Muscle layer of colon (tissue), 2 donors: ENCODE measurements around the gene FOXP4.

ENCODE experiments used
- H3K27ac ChIP-seq: one replicate; pipeline ENCODE4 v1.7.0; 2013; ENCODE audit warnings: low read depth, mild to moderate bottlenecking, low read length, moderate library complexity
- H3K27me3 ChIP-seq, 2 donors: one replicate each; pipeline ENCODE4 v1.7.0; 2013; ENCODE audit warnings: low read length in 2 of 2, mild to moderate bottlenecking in 2 of 2; ENCODE audit not compliant: insufficient read depth in 2 of 2, control insufficient read depth in 1 of 2
- H3K36me3 ChIP-seq: one replicate; pipeline ENCODE4 v1.7.0; 2013; ENCODE audit warnings: mild to moderate bottlenecking, low read length; ENCODE audit not compliant: insufficient read depth
- H3K4me1 ChIP-seq: one replicate; pipeline ENCODE4 v1.7.0; 2013; ENCODE audit warnings: mild to moderate bottlenecking, low read length; ENCODE audit not compliant: insufficient read depth
- H3K4me3 ChIP-seq, 2 donors: one replicate each; pipeline ENCODE4 v1.7.0; 2013; ENCODE audit warnings: low read length in 2 of 2, low read depth in 1 of 2, mild to moderate bottlenecking in 1 of 2, moderate library complexity in 1 of 2
- H3K9ac ChIP-seq: one replicate; pipeline ENCODE4 v1.7.0; 2013; ENCODE audit warnings: low read length
- H3K9me3 ChIP-seq: one replicate; pipeline ENCODE4 v1.7.0; 2013; ENCODE audit warnings: mild to moderate bottlenecking, low read length
- donor health status: abdominal sarcoma.
- donor health status: Adenocarcinoma of cecum.

Gene FOXP4

GRCh38 chr6:41589636-41590622, 43.7 kb downstream of the FOXP4 start:
- peaks cover 24% of the 10 kb centered on the region for H3K36me3 ChIP-seq
- H3K9me3 ChIP-seq: no peaks in the 10 kb centered on the region
- no peak overlapping the region for H3K4me3 ChIP-seq
- no peaks in the 10 kb centered on the region for H3K27me3 ChIP-seq
- no peaks in the 10 kb centered on the region for H3K4me1 ChIP-seq
- no peak overlapping the region for H3K9ac ChIP-seq
- no peak overlapping the region for H3K27ac ChIP-seq

DNA sequence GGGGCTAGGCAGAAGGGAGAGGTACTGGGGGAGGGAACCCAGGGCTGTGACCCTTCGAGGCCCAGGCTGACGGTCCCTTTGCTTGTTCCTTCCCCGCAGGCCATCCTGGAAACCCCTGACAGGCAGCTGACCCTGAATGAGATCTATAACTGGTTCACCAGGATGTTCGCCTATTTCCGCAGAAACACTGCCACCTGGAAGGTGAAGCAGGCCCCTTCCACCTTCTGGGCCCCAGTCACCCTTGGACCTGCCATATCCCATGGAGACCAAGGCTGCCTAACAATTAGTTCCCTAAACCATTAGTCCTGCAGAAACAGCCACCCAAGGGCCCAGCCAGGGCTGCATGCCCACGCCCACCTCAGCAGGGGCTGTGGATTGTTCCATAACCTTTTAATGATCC, 44.9 kb downstream of the FOXP4 start:
- Histone ChIP-seq H3K4me1 (no peaks in the 10 kb centered on the region), H3K9me3 (no peaks in the 10 kb centered on the region), H3K4me3 (no peak overlapping the region), H3K36me3 (peaks cover 28% of the 10 kb centered on the region), H3K9ac (no peak overlapping the region), H3K27me3 (no peaks in the 10 kb centered on the region), H3K27ac (no peak overlapping the region)

GRCh38 chr6:41591859-41592502, 45.8 kb downstream of the FOXP4 start:
- H3K4me1 ChIP-seq: no peaks in the 10 kb centered on the region
- no peaks in the 10 kb centered on the region for H3K9me3 ChIP-seq
- H3K36me3 ChIP-seq: peaks cover 36% of the 10 kb centered on the region
- H3K9ac ChIP-seq: no peak overlapping the region
- no peak overlapping the region for H3K4me3 ChIP-seq
- no peak overlapping the region for H3K27ac ChIP-seq
- H3K27me3 ChIP-seq: no peaks in the 10 kb centered on the region

DNA sequence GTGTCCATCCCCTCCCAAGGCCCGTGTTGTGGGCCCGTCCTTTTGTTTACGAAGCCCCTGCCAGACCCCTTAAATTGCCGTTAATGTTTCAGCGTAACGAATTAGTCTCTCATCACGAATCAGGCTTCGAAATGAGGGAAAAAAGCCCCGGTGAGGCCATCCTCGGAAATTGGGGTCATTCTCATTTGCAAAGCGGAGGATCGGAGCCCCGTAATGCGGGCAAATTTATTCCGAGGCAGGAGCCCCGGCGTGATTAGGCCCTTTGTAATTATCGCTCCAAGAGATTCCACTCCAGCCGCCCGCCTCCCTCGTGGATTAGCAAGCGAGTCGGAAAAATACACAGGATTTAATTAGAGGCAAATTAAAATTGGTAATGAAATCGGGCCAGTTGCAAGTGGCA, 47.2 kb downstream of the FOXP4 start:
- no peak overlapping the region for H3K4me3 ChIP-seq
- no peaks in the 10 kb centered on the region for H3K4me1 ChIP-seq
- H3K9me3 ChIP-seq: no peaks in the 10 kb centered on the region
- no peak overlapping the region for H3K9ac ChIP-seq
- H3K27ac ChIP-seq: no peak overlapping the region
- H3K36me3 ChIP-seq: peaks cover 37% of the 10 kb centered on the region
- H3K27me3 ChIP-seq: no peaks in the 10 kb centered on the region

GRCh38 chr6:41593839-41594238, 47.7 kb downstream of the FOXP4 start:
- Histone ChIP-seq H3K9ac (no peak overlapping the region), H3K9me3 (no peaks in the 10 kb centered on the region), H3K4me3 (no peak overlapping the region), H3K36me3 (peaks cover 32% of the 10 kb centered on the region), H3K27ac (no peak overlapping the region), H3K27me3 (no peaks in the 10 kb centered on the region), H3K4me1 (no peaks in the 10 kb centered on the region)

- no peak overlapping the region for H3K9ac ChIP-seq
- H3K4me3 ChIP-seq: no peak overlapping the region
- no peaks in the 10 kb centered on the region for H3K4me1 ChIP-seq
- no peaks in the 10 kb centered on the region for H3K9me3 ChIP-seq
- H3K27ac ChIP-seq: no peak overlapping the region
- H3K27me3 ChIP-seq: no peaks in the 10 kb centered on the region
- peaks cover 27% of the 10 kb centered on the region for H3K36me3 ChIP-seq
Measured at GRCh38 chr6:41594326-41594725, 48.1 kb downstream of the FOXP4 start.

DNA sequence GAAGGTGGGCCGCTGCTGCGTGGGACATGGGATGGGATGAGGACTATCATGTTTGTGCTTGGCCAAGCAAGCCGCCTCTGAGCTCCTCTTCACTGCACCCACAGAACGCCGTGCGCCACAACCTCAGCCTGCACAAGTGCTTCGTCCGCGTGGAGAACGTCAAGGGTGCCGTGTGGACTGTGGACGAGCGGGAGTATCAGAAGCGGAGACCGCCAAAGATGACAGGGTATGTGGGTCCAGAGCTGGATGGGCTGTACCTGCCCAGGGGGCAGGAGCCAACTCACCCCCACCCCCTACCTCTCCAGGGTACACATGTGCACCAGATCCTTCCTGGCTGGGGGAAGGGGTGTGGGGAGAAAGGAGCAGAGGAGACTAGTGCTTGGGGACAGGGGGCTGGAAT, 48.6 kb downstream of the FOXP4 start:
- no peak overlapping the region for H3K9ac ChIP-seq
- no peaks in the 10 kb centered on the region for H3K4me1 ChIP-seq
- H3K9me3 ChIP-seq: no peaks in the 10 kb centered on the region
- H3K27ac ChIP-seq: no peak overlapping the region
- no peaks in the 10 kb centered on the region for H3K27me3 ChIP-seq
- peaks cover 26% of the 10 kb centered on the region for H3K36me3 ChIP-seq
- no peak overlapping the region for H3K4me3 ChIP-seq

DNA sequence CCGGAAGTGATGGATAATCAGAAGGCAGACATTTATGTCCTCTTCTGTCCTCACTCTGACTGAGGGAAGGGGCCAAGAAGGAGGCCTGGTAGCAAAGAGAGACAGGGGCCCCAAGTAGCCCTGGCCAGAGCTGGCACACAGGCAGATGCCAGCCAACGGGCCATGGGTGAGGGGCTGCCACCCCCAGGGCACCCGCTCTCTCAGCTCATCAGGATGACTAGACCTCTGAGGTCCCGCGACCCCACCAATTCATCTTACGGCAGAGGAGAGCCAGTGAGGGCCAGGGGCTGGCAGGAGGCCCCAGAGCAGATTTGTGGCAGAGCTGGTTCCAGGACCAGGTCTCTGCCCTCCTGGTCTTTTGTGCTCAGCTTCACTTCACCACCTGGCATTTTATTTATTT, 49.0 kb downstream of the FOXP4 start:
- no peaks in the 10 kb centered on the region for H3K27me3 ChIP-seq
- H3K36me3 ChIP-seq: peaks cover 26% of the 10 kb centered on the region
- H3K9ac ChIP-seq: no peak overlapping the region
- no peak overlapping the region for H3K27ac ChIP-seq
- H3K4me1 ChIP-seq: no peaks in the 10 kb centered on the region
- no peak overlapping the region for H3K4me3 ChIP-seq
- H3K9me3 ChIP-seq: no peaks in the 10 kb centered on the region

DNA sequence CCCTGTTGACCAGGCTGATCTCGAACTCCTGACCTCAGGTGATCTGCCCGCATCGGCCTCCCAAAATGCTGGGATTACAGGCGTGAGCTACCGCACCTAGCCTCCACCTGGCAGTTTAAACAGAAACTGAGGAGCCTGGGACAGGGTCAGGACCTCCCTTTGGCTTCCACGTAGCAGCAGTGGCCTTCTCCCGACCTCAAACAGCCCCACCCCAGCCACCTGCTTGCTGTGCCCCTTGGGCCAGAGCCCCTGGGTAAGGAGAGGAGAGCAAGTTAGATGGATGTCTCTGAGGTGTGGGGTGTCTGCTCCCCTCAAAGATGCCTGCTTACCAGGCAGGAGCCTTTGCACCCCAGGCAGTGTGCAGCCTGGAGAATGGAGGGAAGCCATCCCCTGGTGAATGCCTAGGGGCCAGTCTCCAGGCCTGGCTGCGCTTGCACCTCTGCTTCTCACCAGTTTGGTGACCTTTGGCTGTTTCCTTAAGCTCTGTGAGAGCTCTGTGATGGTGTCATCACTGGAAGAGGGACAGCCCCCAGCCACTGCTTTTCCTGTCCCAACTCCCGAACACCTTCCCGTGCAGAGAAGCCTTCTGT, 50.0 kb downstream of the FOXP4 start:
- peaks cover 26% of the 10 kb centered on the region for H3K36me3 ChIP-seq

GRCh38 chr6:41596807-41597206, 50.6 kb downstream of the FOXP4 start:
- Histone ChIP-seq H3K27ac (no peak overlapping the region), H3K9ac (no peak overlapping the region), H3K9me3 (no peaks in the 10 kb centered on the region), H3K4me1 (peaks cover 1% of the 10 kb centered on the region), H3K4me3 (no peak overlapping the region), H3K36me3 (peaks cover 20% of the 10 kb centered on the region), H3K27me3 (no peaks in the 10 kb centered on the region)

More for the DNA sequence above, 50.0 kb downstream of the FOXP4 start:
- Histone ChIP-seq H3K9me3 (no peaks in the 10 kb centered on the region), H3K27ac (no peak overlapping the region), H3K4me3 (no peak overlapping the region), H3K27me3 (no peaks in the 10 kb centered on the region), H3K4me1 (no peaks in the 10 kb centered on the region), H3K9ac (no peak overlapping the region)

- Histone ChIP-seq H3K27ac (no peak overlapping the region), H3K9ac (no peak overlapping the region), H3K4me3 (no peak overlapping the region), H3K27me3 (no peaks in the 10 kb centered on the region), H3K9me3 (no peaks in the 10 kb centered on the region), H3K4me1 (peaks cover 7% of the 10 kb centered on the region), H3K36me3 (peaks cover 19% of the 10 kb centered on the region)
Measured at GRCh38 chr6:41597246-41598000, 51.2 kb downstream of the FOXP4 start.
